ENCODE measurements around the gene ADSS1. TPM values are rescaled to one million over a fixed set of nuclear protein-coding genes. Genes with fewer than 3 reads are reported as not detected.
A peak's percentile ranks its signal among the peaks of the same experiment; 100 is the strongest.

The ADSS1 gene
- total and polyA plus RNA-seq, 4 donors = 1.8 to 18.8 (median 12.2) TPM

DNA sequence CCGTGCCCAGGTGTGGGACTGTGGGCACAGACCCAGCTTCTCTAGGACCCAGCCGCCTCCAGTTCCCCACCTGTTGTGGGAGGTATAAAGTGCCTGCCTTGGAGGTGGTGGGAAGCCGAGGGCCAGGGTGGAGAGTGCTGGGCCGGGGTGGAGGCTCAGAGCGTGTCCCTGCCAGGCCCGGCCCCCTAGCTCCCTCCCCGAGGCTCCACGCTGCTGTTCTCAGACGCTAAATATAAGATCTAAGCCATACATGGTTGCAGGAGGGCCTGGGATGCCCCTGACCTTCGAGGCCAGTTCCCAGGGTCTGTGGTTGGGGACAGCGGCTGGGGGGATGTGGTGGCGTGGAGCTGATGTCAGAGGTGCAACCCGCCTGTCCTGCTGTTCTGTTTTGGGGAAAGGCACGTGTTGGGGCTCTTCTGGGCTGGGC, 23.8 kb upstream of the ADSS1 start:
- Histone ChIP-seq H3K9me3 (ENCODE audit: control insufficient read depth in 4 of 4, low read length in 3 of 4) (no peaks in the 10 kb centered on the region), H3K4me3 (ENCODE audit: low read depth in 1 of 3, low read length in 3 of 3) (no peak overlapping the region), H3K4me1 (ENCODE audit: control insufficient read depth in 4 of 4, insufficient read depth in 4 of 4, low read length in 3 of 4) (peaks cover 8 to 40% (median 25%) of the 10 kb centered on the region in 4 donors), H3K27me3 (ENCODE audit: control insufficient read depth in 4 of 4, insufficient read depth in 4 of 4, low read length in 3 of 4) (no peaks in the 10 kb centered on the region), H3K27ac (ENCODE audit: low read depth in 1 of 2, low read length in 2 of 2) (peak overlapping the region in 1 of 2 donors; percentile 20), H3K36me3 (ENCODE audit: control insufficient read depth in 4 of 4, insufficient read depth in 3 of 4, low read depth in 1 of 4, low read length in 3 of 4) (peaks cover 3 to 20% (median 18%) of the 10 kb centered on the region in 4 donors), H3K9ac (ENCODE audit: low read depth in 1 of 2, low read length in 2 of 2) (no peak overlapping the region)
- no peak for DNase-seq (ENCODE audit: low spot score)
- TF ChIP-seq, protein P1, sequence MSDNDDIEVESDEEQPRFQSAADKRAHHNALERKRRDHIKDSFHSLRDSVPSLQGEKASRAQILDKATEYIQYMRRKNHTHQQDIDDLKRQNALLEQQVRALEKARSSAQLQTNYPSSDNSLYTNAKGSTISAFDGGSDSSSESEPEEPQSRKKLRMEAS (IDR thresholded peaks at IDR 0.05) = no peak
- TF ChIP-seq EGR1 (IDR thresholded peaks at IDR 0.05; ENCODE audit: low read depth in 2 of 2) (no peak), FOXA1 (IDR thresholded peaks at IDR 0.05) (no peak), RXRA (IDR thresholded peaks at IDR 0.05) (no peak), TAF1 (conservative IDR thresholded peaks at IDR 0.05) (no peak), HNF4G (IDR thresholded peaks at IDR 0.05) (no peak), HNF4A (conservative IDR thresholded peaks at IDR 0.05) (no peak), JUND (IDR thresholded peaks at IDR 0.05) (no peak), GABPA (IDR thresholded peaks at IDR 0.05 in 1 of 2, conservative IDR thresholded peaks at IDR 0.05 in 1 of 2) (no peak), SP1 (IDR thresholded peaks at IDR 0.05) (no peak), RAD21 (IDR thresholded peaks at IDR 0.05) (no peak)
- TF ChIP-seq, protein P2, sequence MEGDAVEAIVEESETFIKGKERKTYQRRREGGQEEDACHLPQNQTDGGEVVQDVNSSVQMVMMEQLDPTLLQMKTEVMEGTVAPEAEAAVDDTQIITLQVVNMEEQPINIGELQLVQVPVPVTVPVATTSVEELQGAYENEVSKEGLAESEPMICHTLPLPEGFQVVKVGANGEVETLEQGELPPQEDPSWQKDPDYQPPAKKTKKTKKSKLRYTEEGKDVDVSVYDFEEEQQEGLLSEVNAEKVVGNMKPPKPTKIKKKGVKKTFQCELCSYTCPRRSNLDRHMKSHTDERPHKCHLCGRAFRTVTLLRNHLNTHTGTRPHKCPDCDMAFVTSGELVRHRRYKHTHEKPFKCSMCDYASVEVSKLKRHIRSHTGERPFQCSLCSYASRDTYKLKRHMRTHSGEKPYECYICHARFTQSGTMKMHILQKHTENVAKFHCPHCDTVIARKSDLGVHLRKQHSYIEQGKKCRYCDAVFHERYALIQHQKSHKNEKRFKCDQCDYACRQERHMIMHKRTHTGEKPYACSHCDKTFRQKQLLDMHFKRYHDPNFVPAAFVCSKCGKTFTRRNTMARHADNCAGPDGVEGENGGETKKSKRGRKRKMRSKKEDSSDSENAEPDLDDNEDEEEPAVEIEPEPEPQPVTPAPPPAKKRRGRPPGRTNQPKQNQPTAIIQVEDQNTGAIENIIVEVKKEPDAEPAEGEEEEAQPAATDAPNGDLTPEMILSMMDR (IDR thresholded peaks at IDR 0.05; ENCODE audit: low read depth, low read length, missing input control) = no peak
- TF ChIP-seq, protein P3, sequence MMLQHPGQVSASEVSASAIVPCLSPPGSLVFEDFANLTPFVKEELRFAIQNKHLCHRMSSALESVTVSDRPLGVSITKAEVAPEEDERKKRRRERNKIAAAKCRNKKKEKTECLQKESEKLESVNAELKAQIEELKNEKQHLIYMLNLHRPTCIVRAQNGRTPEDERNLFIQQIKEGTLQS (IDR thresholded peaks at IDR 0.05) = no peak
- WGBS = 87% methylated on average over 14 of the region's 14 CpGs

DNA sequence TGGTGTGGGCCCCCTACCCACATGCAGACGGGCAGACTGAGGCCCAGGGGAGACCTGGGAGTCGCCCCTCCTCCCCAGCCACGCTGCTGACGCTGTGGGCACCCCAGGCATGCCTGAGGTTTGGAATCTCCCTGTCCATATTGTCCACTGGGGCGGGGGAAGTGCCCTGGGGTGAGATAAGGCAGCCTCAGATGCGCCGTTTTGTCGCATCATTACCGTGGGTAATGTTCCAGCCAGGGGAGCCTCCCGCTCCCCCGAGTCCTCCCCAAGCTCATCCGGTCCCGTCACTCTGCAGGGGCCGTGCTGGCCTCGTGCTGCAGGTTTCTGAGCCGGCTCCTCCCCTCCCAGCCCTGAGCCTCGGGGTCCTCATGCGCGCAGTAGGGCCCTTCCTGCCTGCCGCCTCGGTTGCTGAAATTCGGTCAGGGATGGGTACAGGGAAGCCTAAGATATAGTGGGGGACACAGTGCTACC, 23.2 kb upstream of the ADSS1 start:
- TF ChIP-seq NR2F2 (IDR thresholded peaks at IDR 0.05) (no peak), HNF4A (conservative IDR thresholded peaks at IDR 0.05) (no peak), RXRA (IDR thresholded peaks at IDR 0.05) (no peak), RAD21 (IDR thresholded peaks at IDR 0.05) (no peak), JUND (IDR thresholded peaks at IDR 0.05) (no peak)
- Histone ChIP-seq H3K9me3 (ENCODE audit: control insufficient read depth in 4 of 4, low read length in 3 of 4) (no peaks in the 10 kb centered on the region), H3K27me3 (ENCODE audit: control insufficient read depth in 4 of 4, insufficient read depth in 4 of 4, low read length in 3 of 4) (no peaks in the 10 kb centered on the region), H3K4me1 (ENCODE audit: control insufficient read depth in 4 of 4, insufficient read depth in 4 of 4, low read length in 3 of 4) (peaks cover 3 to 34% (median 22%) of the 10 kb centered on the region in 4 donors), H3K36me3 (ENCODE audit: control insufficient read depth in 4 of 4, insufficient read depth in 3 of 4, low read depth in 1 of 4, low read length in 3 of 4) (peaks cover 3 to 24% (median 18%) of the 10 kb centered on the region in 4 donors), H3K9ac (ENCODE audit: low read depth in 1 of 2, low read length in 2 of 2) (no peak overlapping the region), H3K4me3 (ENCODE audit: low read depth in 1 of 3, low read length in 3 of 3) (no peak overlapping the region), H3K27ac (ENCODE audit: low read depth in 1 of 2, low read length in 2 of 2) (no peak overlapping the region)
- WGBS = 88% methylated on average over 22 of the region's 22 CpGs
- no peak for DNase-seq (ENCODE audit: low spot score)

DNA sequence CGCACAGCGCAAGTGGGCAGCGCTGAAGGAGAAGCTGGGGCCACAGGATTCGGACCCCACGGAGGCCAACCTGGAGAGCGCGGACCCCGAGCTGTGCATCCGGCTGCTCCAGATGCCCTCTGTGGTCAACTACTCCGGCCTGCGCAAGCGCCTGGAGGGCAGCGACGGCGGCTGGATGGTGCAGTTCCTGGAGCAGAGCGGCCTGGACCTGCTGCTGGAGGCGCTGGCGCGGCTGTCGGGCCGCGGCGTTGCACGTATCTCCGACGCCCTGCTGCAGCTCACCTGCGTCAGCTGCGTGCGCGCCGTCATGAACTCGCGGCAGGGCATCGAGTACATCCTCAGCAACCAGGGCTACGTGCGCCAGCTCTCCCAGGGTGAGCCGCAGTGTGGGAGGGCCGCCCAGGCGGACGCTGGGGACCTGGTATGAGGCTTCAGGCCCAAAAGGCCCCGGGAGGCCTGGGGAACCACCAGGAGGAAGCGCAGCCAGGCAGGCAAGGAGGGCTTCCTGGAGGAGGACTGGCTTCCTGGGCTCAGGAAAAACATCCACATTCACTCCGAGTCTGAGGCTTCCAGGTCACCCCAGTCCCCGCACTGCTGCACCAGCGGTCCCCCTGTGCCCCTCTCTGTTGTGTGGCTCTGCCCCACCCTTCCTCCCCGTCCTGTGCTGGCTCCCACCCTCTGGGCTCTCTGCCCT, 22.5 kb upstream of the ADSS1 start:
- Histone ChIP-seq H3K36me3 (ENCODE audit: control insufficient read depth in 4 of 4, insufficient read depth in 3 of 4, low read depth in 1 of 4, low read length in 3 of 4) (peaks cover 3 to 28% (median 18%) of the 10 kb centered on the region in 4 donors), H3K27me3 (ENCODE audit: control insufficient read depth in 4 of 4, insufficient read depth in 4 of 4, low read length in 3 of 4) (no peaks in the 10 kb centered on the region), H3K9ac (ENCODE audit: low read depth in 1 of 2, low read length in 2 of 2) (no peak overlapping the region), H3K27ac (ENCODE audit: low read depth in 1 of 2, low read length in 2 of 2) (no peak overlapping the region), H3K4me3 (ENCODE audit: low read depth in 1 of 3, low read length in 3 of 3) (no peak overlapping the region), H3K9me3 (ENCODE audit: control insufficient read depth in 4 of 4, low read length in 3 of 4) (no peaks in the 10 kb centered on the region), H3K4me1 (ENCODE audit: control insufficient read depth in 4 of 4, insufficient read depth in 4 of 4, low read length in 3 of 4) (peaks cover 3 to 31% (median 18%) of the 10 kb centered on the region in 4 donors)
- TF ChIP-seq JUND (IDR thresholded peaks at IDR 0.05) (no peak), FOXA2 (IDR thresholded peaks at IDR 0.05) (no peak), NR2F2 (IDR thresholded peaks at IDR 0.05) (no peak)
- TF ChIP-seq, protein P4, sequence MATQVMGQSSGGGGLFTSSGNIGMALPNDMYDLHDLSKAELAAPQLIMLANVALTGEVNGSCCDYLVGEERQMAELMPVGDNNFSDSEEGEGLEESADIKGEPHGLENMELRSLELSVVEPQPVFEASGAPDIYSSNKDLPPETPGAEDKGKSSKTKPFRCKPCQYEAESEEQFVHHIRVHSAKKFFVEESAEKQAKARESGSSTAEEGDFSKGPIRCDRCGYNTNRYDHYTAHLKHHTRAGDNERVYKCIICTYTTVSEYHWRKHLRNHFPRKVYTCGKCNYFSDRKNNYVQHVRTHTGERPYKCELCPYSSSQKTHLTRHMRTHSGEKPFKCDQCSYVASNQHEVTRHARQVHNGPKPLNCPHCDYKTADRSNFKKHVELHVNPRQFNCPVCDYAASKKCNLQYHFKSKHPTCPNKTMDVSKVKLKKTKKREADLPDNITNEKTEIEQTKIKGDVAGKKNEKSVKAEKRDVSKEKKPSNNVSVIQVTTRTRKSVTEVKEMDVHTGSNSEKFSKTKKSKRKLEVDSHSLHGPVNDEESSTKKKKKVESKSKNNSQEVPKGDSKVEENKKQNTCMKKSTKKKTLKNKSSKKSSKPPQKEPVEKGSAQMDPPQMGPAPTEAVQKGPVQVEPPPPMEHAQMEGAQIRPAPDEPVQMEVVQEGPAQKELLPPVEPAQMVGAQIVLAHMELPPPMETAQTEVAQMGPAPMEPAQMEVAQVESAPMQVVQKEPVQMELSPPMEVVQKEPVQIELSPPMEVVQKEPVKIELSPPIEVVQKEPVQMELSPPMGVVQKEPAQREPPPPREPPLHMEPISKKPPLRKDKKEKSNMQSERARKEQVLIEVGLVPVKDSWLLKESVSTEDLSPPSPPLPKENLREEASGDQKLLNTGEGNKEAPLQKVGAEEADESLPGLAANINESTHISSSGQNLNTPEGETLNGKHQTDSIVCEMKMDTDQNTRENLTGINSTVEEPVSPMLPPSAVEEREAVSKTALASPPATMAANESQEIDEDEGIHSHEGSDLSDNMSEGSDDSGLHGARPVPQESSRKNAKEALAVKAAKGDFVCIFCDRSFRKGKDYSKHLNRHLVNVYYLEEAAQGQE (IDR thresholded peaks at IDR 0.05) = no peak
- no peak for DNase-seq (ENCODE audit: low spot score)
- WGBS = 94% methylated on average over 46 of the region's 46 CpGs
